ENCODE measurements around the gene COQ7. TPM values are rescaled to one million over a fixed set of nuclear protein-coding genes. Genes with fewer than 3 reads are reported as not detected.

Gene COQ7
- total and polyA plus RNA-seq, 2 experiments from 2014 or later: 17.9 to 21.7 TPM

GRCh38 chr16:19046062-19046461 lies 21.4 kb upstream of the COQ7 start (continued):
- TF ChIP-seq ZNF462 (CRISPR knock-in tag; IDR thresholded peaks at IDR 0.05) (no peak), ZNF331 (CRISPR knock-in tag; IDR thresholded peaks at IDR 0.05; ENCODE audit: low read depth) (no peak), ZNF114 (CRISPR knock-in tag; IDR thresholded peaks at IDR 0.05) (no peak)

- H3K27ac Mint-ChIP-seq: no peak overlapping the region
- Histone ChIP-seq H3K27me3 (ENCODE audit: insufficient read depth) (no peaks in the 10 kb centered on the region), H3K36me3 (ENCODE audit: insufficient read depth) (no peaks in the 10 kb centered on the region), H3K4me2 (no peak overlapping the region), H3F3A (replicated peaks; ENCODE audit: low read depth) (no peaks in the 10 kb centered on the region), H3K79me2 (replicated peaks; ENCODE audit: insufficient read depth) (no peaks in the 10 kb centered on the region), H3K4me3 (no peak overlapping the region), H2AFZ (no peak overlapping the region), H4K20me1 (replicated peaks; ENCODE audit: insufficient read depth) (no peaks in the 10 kb centered on the region), H3K27ac (ENCODE audit: low read depth) (no peak overlapping the region), H3K4me1 (ENCODE audit: insufficient read depth) (no peaks in the 10 kb centered on the region), H3K9me2 (ENCODE audit: insufficient read depth) (no peaks in the 10 kb centered on the region)
- no peaks in the 10 kb centered on the region for H3K9me3 Mint-ChIP-seq
- no peak overlapping the region for H3K4me3 Mint-ChIP-seq
- DNase-seq (ENCODE audit: low spot score): no peak
- ATAC-seq: no peak
- H3K36me3 Mint-ChIP-seq (ENCODE audit: low read depth): no peaks in the 10 kb centered on the region
- H3K4me1 Mint-ChIP-seq: no peaks in the 10 kb centered on the region; the same call in 2 of the 3 replicates
- H3K27me3 Mint-ChIP-seq (ENCODE audit: insufficient read depth, low read depth, poor library complexity): peaks cover 7% of the 10 kb centered on the region
- TF ChIP-seq STAT1 (IDR thresholded peaks at IDR 0.05; ENCODE audit: unreplicated experiment): no peak
- no peak for TF ChIP-seq ZNF462 (CRISPR knock-in tag; IDR thresholded peaks at IDR 0.05)
- TF ChIP-seq EZH2 (IDR thresholded peaks at IDR 0.05; ENCODE audit: low read depth, unreplicated experiment): no peak
- TF ChIP-seq CREB1 (CRISPR knock-in tag; IDR thresholded peaks at IDR 0.05; ENCODE audit: low read depth): no peak
- TF ChIP-seq CTCF (conservative IDR thresholded peaks at IDR 0.05; ENCODE audit: low read depth in 2 of 2): no peak
- no peak for TF ChIP-seq ZNF114 (CRISPR knock-in tag; IDR thresholded peaks at IDR 0.05)
- no peak for TF ChIP-seq NANOG (IDR thresholded peaks at IDR 0.05; ENCODE audit: borderline replicate concordance)
These were observed 4.7 kb upstream of the COQ7 start for GRCh38 chr16:19062706-19063105.

All from GM23338 (cell line).